H9 (cell line): ENCODE measurements around the gene NMRK1. TPM values are rescaled to one million over a fixed set of nuclear protein-coding genes. Genes with fewer than 3 reads are reported as not detected.

Experiments
- DNase-seq: peaks from one replicate; pipeline ENCODE4 v3.0.0-alpha.2; 2017
- H2AFZ ChIP-seq: one replicate; pipeline ENCODE4 v1.6.1; 2013; ENCODE audit warnings: mild to moderate bottlenecking, low read length, control low read depth, moderate library complexity
- H2AK5ac ChIP-seq: 2 replicates; pipeline ENCODE4 v1.6.1; 2013; ENCODE audit warnings: low read length, control low read depth, mixed read lengths; ENCODE audit not compliant: insufficient read length
- H2BK120ac ChIP-seq: one replicate; pipeline ENCODE4 v1.6.1; 2013; ENCODE audit warnings: low read depth, mild to moderate bottlenecking, low read length, control low read depth, inconsistent platforms; ENCODE audit not compliant: poor library complexity, severe bottlenecking
- H2BK12ac ChIP-seq: 2 replicates; pipeline ENCODE4 v1.6.1; 2013; ENCODE audit warnings: low read length, control low read depth, mixed read lengths, low read depth; ENCODE audit not compliant: insufficient read length
- H2BK15ac ChIP-seq: 2 replicates; pipeline ENCODE4 v1.6.1; 2013; ENCODE audit warnings: low read depth, low read length, control low read depth
- H2BK20ac ChIP-seq: one replicate; pipeline ENCODE4 v1.6.1; 2013; ENCODE audit warnings: low read depth, mild to moderate bottlenecking, low read length, control low read depth, inconsistent platforms; ENCODE audit not compliant: poor library complexity, severe bottlenecking
- H2BK5ac ChIP-seq: 2 replicates; pipeline ENCODE4 v1.6.1; 2013; ENCODE audit warnings: low read length, control low read depth, mixed read lengths; ENCODE audit not compliant: insufficient read length
- H3K14ac ChIP-seq: 2 replicates; pipeline ENCODE4 v1.6.1; 2013; ENCODE audit warnings: low read length, control low read depth; ENCODE audit not compliant: insufficient read depth
- H3K18ac ChIP-seq: 2 replicates; pipeline ENCODE4 v1.6.1; 2013; ENCODE audit warnings: low read depth, mild to moderate bottlenecking, mixed read lengths, low read length, control low read depth; ENCODE audit not compliant: insufficient read length
- H3K23ac ChIP-seq: 2 replicates; pipeline ENCODE4 v1.6.1; 2013; ENCODE audit warnings: low read length, control low read depth, mixed read lengths, low read depth; ENCODE audit not compliant: insufficient read length
- H3K23me2 ChIP-seq: 2 replicates; pipeline ENCODE4 v1.6.1; 2013; ENCODE audit warnings: low read depth, mild to moderate bottlenecking, mixed read lengths, low read length, control low read depth; ENCODE audit not compliant: insufficient read length, poor library complexity, severe bottlenecking
- H3K27ac ChIP-seq: 2 replicates; pipeline ENCODE4 v1.5.1; 2013; ENCODE audit warnings: low read length, control low read depth, mixed read lengths, low read depth; ENCODE audit not compliant: insufficient read length
- H3K27me3 ChIP-seq: 2 replicates; pipeline ENCODE4 v1.6.1; 2013; ENCODE audit warnings: low read length, control low read depth, inconsistent platforms; ENCODE audit not compliant: insufficient read depth
- H3K4ac ChIP-seq: 2 replicates; pipeline ENCODE4 v1.6.1; 2013; ENCODE audit warnings: low read depth, mild to moderate bottlenecking, control low read depth, inconsistent platforms, low read length, moderate library complexity
- H3K4me1 ChIP-seq: 2 replicates; pipeline ENCODE4 v1.6.1; 2013; ENCODE audit warnings: low read length, control low read depth, inconsistent platforms; ENCODE audit not compliant: insufficient read depth
- H3K4me2 ChIP-seq: 2 replicates; pipeline ENCODE4 v1.6.1; 2013; ENCODE audit warnings: low read length, control low read depth, mixed read lengths; ENCODE audit not compliant: insufficient read length, insufficient read depth
- H3K56ac ChIP-seq: 2 replicates; pipeline ENCODE4 v1.6.1; 2013; ENCODE audit warnings: low read depth, mild to moderate bottlenecking, mixed read lengths, low read length, control low read depth; ENCODE audit not compliant: insufficient read length
- H3K79me1 ChIP-seq: 2 replicates; pipeline ENCODE4 v1.6.1; 2013; ENCODE audit warnings: low read depth, mild to moderate bottlenecking, moderate library complexity, low read length, control low read depth, inconsistent platforms; ENCODE audit not compliant: insufficient read depth, poor library complexity, severe bottlenecking
- H3K79me2 ChIP-seq: 2 replicates; pipeline ENCODE4 v1.6.1; 2013; ENCODE audit warnings: low read length, control low read depth, inconsistent platforms; ENCODE audit not compliant: insufficient read depth
- H3K9ac ChIP-seq: 2 replicates; pipeline ENCODE4 v1.6.1; 2013; ENCODE audit warnings: low read length, control low read depth, mixed read lengths; ENCODE audit not compliant: insufficient read length; ENCODE audit errors: extremely low read depth
- H3K9me3 ChIP-seq: one replicate; pipeline ENCODE4 v1.6.1; 2013; ENCODE audit warnings: low read depth, low read length, inconsistent platforms; ENCODE audit not compliant: control insufficient read depth
- H3T11ph ChIP-seq: one replicate; pipeline ENCODE4 v1.6.1; 2013; ENCODE audit warnings: mild to moderate bottlenecking, low read length, control low read depth, inconsistent platforms
- H4K20me1 ChIP-seq: one replicate; pipeline ENCODE4 v1.6.1; 2013; ENCODE audit not compliant: control insufficient read depth, insufficient read length, insufficient read depth
- H4K5ac ChIP-seq: 2 replicates; pipeline ENCODE4 v1.6.1; 2013; ENCODE audit warnings: low read depth, mild to moderate bottlenecking, mixed read lengths, low read length, control low read depth; ENCODE audit not compliant: insufficient read length
- H4K8ac ChIP-seq: replicated peaks from 2 replicates; pipeline ENCODE4 v1.6.1; 2013; ENCODE audit warnings: low read length, control low read depth, mixed read lengths, low read depth; ENCODE audit not compliant: insufficient read length
- H4K91ac ChIP-seq: 2 replicates; pipeline ENCODE4 v1.6.1; 2013; ENCODE audit warnings: low read depth, mild to moderate bottlenecking, moderate library complexity, mixed read lengths, low read length, control low read depth; ENCODE audit not compliant: insufficient read length
- H3K27ac Mint-ChIP-seq, 3 experiments: 2 replicates in 2 of 3; 3 replicates in 1 of 3; pipeline ENCODE4 v1.8.0; 2020 to 2021; ENCODE audit warnings: mixed read lengths in 3 of 3, mild to moderate bottlenecking in 1 of 3, moderate library complexity in 1 of 3
- H3K27me3 Mint-ChIP-seq: 2 replicates; pipeline ENCODE4 v1.8.0; 2021; ENCODE audit warnings: low read depth, mild to moderate bottlenecking, moderate library complexity, mixed read lengths
- H3K36me3 Mint-ChIP-seq, 3 experiments: 2 replicates in 2 of 3; 3 replicates in 1 of 3; pipeline ENCODE4 v1.8.0; 2020 to 2021; ENCODE audit warnings: low read depth in 3 of 3, mixed read lengths in 3 of 3; ENCODE audit not compliant: insufficient read depth in 1 of 3
- H3K4me1 Mint-ChIP-seq, 2 experiments: 2 replicates each; pipeline ENCODE4 v1.8.0; 2020; ENCODE audit warnings: mixed read lengths in 2 of 2
- H3K4me3 Mint-ChIP-seq, 2 experiments: 2 replicates in 1 of 2; 3 replicates in 1 of 2; pipeline ENCODE4 v1.8.0; 2020 to 2021; ENCODE audit warnings: mild to moderate bottlenecking in 2 of 2, mixed read lengths in 2 of 2, moderate library complexity in 1 of 2
- H3K9me3 Mint-ChIP-seq, 2 experiments: 2 replicates in 1 of 2; 3 replicates in 1 of 2; pipeline ENCODE4 v1.8.0; 2020; ENCODE audit warnings: mild to moderate bottlenecking in 2 of 2, mixed read lengths in 2 of 2, moderate library complexity in 1 of 2
- WGBS: extraction: QIAGEN DNeasy Blood & Tissue Kit; methylation state at CpG from one replicate; pipeline ENCODE4 v1.1.7; 2013; ENCODE audit warnings: missing lambda C conversion rate, low lambda C conversion rate, mixed read lengths; ENCODE audit not compliant: insufficient read length; ENCODE audit errors: extremely low coverage; 5-methylcytosine and 5-hydroxymethylcytosine counted together
- total RNA-seq: library from RNA; stranded (reverse); gene quantifications from 2 replicates; pipeline ENCODE4 v1.2.1, GENCODE V29; 2021
- TF ChIP-seq, protein P1 (sequence below): fragments of 200-600 bp; sonication (generic); conservative IDR thresholded peaks from 3 replicates; pipeline ENCODE4 v1.8.0; 2021; ENCODE audit warnings: antibody characterized with exemption, mild to moderate bottlenecking

NMRK1 gene
- total RNA-seq, 1 experiment from 2014 or later, result 3.0 TPM

- H4K91ac ChIP-seq, result no peak overlapping the region
- no peak overlapping the region for H3K14ac ChIP-seq
- H2AFZ ChIP-seq, result no peak overlapping the region
- DNase-seq, result no peak
- no peak overlapping the region for H4K8ac ChIP-seq
- no peak overlapping the region for H3K23ac ChIP-seq
- H2BK5ac ChIP-seq, result no peak overlapping the region
- H3K27me3 ChIP-seq, result no peaks in the 10 kb centered on the region
- no peaks in the 10 kb centered on the region for H3K27me3 Mint-ChIP-seq
- no peak overlapping the region for H2BK15ac ChIP-seq
- H3K27ac ChIP-seq, result no peak overlapping the region
- TF ChIP-seq, protein P1, sequence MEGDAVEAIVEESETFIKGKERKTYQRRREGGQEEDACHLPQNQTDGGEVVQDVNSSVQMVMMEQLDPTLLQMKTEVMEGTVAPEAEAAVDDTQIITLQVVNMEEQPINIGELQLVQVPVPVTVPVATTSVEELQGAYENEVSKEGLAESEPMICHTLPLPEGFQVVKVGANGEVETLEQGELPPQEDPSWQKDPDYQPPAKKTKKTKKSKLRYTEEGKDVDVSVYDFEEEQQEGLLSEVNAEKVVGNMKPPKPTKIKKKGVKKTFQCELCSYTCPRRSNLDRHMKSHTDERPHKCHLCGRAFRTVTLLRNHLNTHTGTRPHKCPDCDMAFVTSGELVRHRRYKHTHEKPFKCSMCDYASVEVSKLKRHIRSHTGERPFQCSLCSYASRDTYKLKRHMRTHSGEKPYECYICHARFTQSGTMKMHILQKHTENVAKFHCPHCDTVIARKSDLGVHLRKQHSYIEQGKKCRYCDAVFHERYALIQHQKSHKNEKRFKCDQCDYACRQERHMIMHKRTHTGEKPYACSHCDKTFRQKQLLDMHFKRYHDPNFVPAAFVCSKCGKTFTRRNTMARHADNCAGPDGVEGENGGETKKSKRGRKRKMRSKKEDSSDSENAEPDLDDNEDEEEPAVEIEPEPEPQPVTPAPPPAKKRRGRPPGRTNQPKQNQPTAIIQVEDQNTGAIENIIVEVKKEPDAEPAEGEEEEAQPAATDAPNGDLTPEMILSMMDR, result no peak
- no peak overlapping the region for H4K5ac ChIP-seq
- peaks cover 7 to 22% (median 14%) of the 10 kb centered on the region in 3 experiments; a peak in 6 of 7 replicates for H3K36me3 Mint-ChIP-seq
- H3K23me2 ChIP-seq, result no peaks in the 10 kb centered on the region
- peaks cover 13% of the 10 kb centered on the region; the same call in 1 of the 2 replicates for H3K79me2 ChIP-seq
- H3K9me3 Mint-ChIP-seq, result no peaks in the 10 kb centered on the region
- no peak overlapping the region for H2AK5ac ChIP-seq
- H3K4me2 ChIP-seq, result no peak overlapping the region
- no peak overlapping the region for H3K56ac ChIP-seq
- no peak overlapping the region for H2BK12ac ChIP-seq
- H3K9ac ChIP-seq, result no peak overlapping the region
- H3T11ph ChIP-seq, result no peak overlapping the region
- no peak overlapping the region for H3K4ac ChIP-seq
- H3K27ac Mint-ChIP-seq, result peak overlapping the region in 2 of 3 experiments; percentile 9 to 45; a peak in 3 of 7 replicates
- H2BK120ac ChIP-seq, result no peak overlapping the region
- no peak overlapping the region for H3K18ac ChIP-seq
- no peak overlapping the region for H2BK20ac ChIP-seq
- no peaks in the 10 kb centered on the region for H3K4me1 ChIP-seq
- H3K4me3 Mint-ChIP-seq, result no peak overlapping the region
- no peaks in the 10 kb centered on the region for H3K9me3 ChIP-seq
- peaks cover 5% of the 10 kb centered on the region for H3K79me1 ChIP-seq
- H3K4me1 Mint-ChIP-seq, result peaks cover 7 to 9% of the 10 kb centered on the region in 2 experiments
- H4K20me1 ChIP-seq, result no peaks in the 10 kb centered on the region
- WGBS, result no CpG with 5 or more reads among the region's 1 CpG
These were observed 68.3 kb downstream of the NMRK1 start for GRCh38 chr9:75019654-75020053.
